Gastroesophageal sphincter (tissue), 4 donors: ENCODE data around the gene VPS26B. TPM values are rescaled to one million over a fixed set of nuclear protein-coding genes. Genes with fewer than 3 reads are reported as not detected.
A peak's percentile ranks its signal among the peaks of the same experiment; 100 is the strongest.
"Not testable (repeated sequence)": the region's sequence is repeated elsewhere in the genome, so short reads cannot be mapped to it uniquely, and the experiment has no call there.

Experiments used
- ATAC-seq: fragments of 150-250 bp; one replicate; pipeline ENCODE4 v1.9.1; 2016; ENCODE audit warnings: mild to moderate bottlenecking, moderate library complexity
- H3K27ac ChIP-seq, 4 donors: fragments of 200-600 bp; sonication (generic) in 3 of 4; 1 replicate in 3 of 4; 2 replicates in 1 of 4; pipeline ENCODE4 v1.5.1; 2016 to 2019
- H3K27me3 ChIP-seq: fragments of 200-600 bp; sonication (generic); one replicate; pipeline ENCODE4 v1.5.1; 2019
- H3K36me3 ChIP-seq, 2 donors: fragments of 200-600 bp; sonication (generic); one replicate each; pipeline ENCODE4 v1.5.1; 2019; ENCODE audit warnings: control low read depth in 1 of 2
- H3K4me1 ChIP-seq, 3 donors: fragments of 200-600 bp; sonication (generic); 1 replicate in 2 of 3; 2 replicates in 1 of 3; pipeline ENCODE4 v1.5.1; 2016 to 2019; ENCODE audit warnings: control low read depth in 2 of 3
- H3K4me3 ChIP-seq, 2 donors: fragments of 200-600 bp; sonication (generic); one replicate each; pipeline ENCODE4 v1.5.1; 2019; ENCODE audit warnings: mild to moderate bottlenecking in 1 of 2, moderate library complexity in 1 of 2
- H3K9me3 ChIP-seq, 3 donors: fragments of 200-600 bp; sonication (generic); one replicate each; pipeline ENCODE4 v1.5.1; 2017 to 2019; ENCODE audit warnings: control low read depth in 2 of 3
- CTCF ChIP-seq, 4 experiments: fragments of 200-600 bp in 2 of 4; fragments of 450-650 bp in 2 of 4; sonication (generic) in 1 of 4; IDR thresholded peaks; one replicate each; pipeline ENCODE4 v1.5.1; 2017 to 2019; ENCODE audit warnings: antibody characterized with exemption in 4 of 4, mild to moderate bottlenecking in 2 of 4, moderate library complexity in 2 of 4
- EP300 ChIP-seq: sonication (generic); formaldehyde crosslinking; IDR thresholded peaks from one replicate; pipeline ENCODE4 v1.6.1; 2017; ENCODE audit warnings: antibody characterized with exemption, mild to moderate bottlenecking
- POLR2A ChIP-seq, 2 donors: fragments of 450-650 bp; IDR thresholded peaks; one replicate each; pipeline ENCODE4 v1.6.1; 2017; ENCODE audit warnings: antibody characterized with exemption in 2 of 2, mild to moderate bottlenecking in 2 of 2, moderate library complexity in 1 of 2
- POLR2AphosphoS5 ChIP-seq: sonication (generic); formaldehyde crosslinking; IDR thresholded peaks from one replicate; pipeline ENCODE4 v1.6.1; 2017; ENCODE audit warnings: antibody characterized with exemption
- WGBS, 2 donors: methylation state at CpG; one replicate each; pipeline ENCODE4 v1.1.5; 2018; ENCODE audit warnings: low coverage in 1 of 2; 5-methylcytosine and 5-hydroxymethylcytosine counted together
- total RNA-seq, 4 donors: library from RNA; depleted of rRNA; stranded (reverse); fragments of >200 nt; gene quantifications; one replicate each; pipeline ENCODE4 v1.1.0, GENCODE V29; 2016

Gene VPS26B
- total RNA-seq, 4 donors from 2014 or later = 27.6 to 56.4 (median 45.0) TPM

GRCh38 chr11:134276396-134277182, 52.1 kb downstream of the VPS26B start:
- H3K4me3 ChIP-seq = peak overlapping the region in 1 of 2 donors; percentile 40
- H3K36me3 ChIP-seq = no peaks in the 10 kb centered on the region
- H3K4me1 ChIP-seq = peaks cover 0 to 23% (median 14%) of the 10 kb centered on the region in 3 donors
- peak; percentile 11 for ATAC-seq
- peaks cover 86% of the 10 kb centered on the region for H3K27me3 ChIP-seq
- H3K27ac ChIP-seq = no peak overlapping the region
- 10% methylated on average over 4 of the region's 88 CpGs; no CpG with 5 or more reads in 1 of the 2 donors for WGBS, 2 donors
- H3K9me3 ChIP-seq = peaks cover 0 to 11% (median 0%) of the 10 kb centered on the region in 3 donors
- no peak for TF ChIP-seq POLR2A (IDR thresholded peaks at IDR 0.05)

GRCh38 chr11:134277183-134278001, 52.9 kb downstream of the VPS26B start:
- H3K27me3 ChIP-seq = peaks cover 82% of the 10 kb centered on the region
- H3K27ac ChIP-seq = no peak overlapping the region
- H3K4me1 ChIP-seq = peaks cover 0 to 23% (median 14%) of the 10 kb centered on the region in 3 donors
- peaks cover 0 to 11% (median 0%) of the 10 kb centered on the region in 3 donors for H3K9me3 ChIP-seq
- no peaks in the 10 kb centered on the region for H3K36me3 ChIP-seq
- TF ChIP-seq POLR2AphosphoS5 (no peak), POLR2A (IDR thresholded peaks at IDR 0.05) (no peak)
- no peak for ATAC-seq
- 13 to 20% methylated on average over 16 to 20 of the region's 36 CpGs for WGBS, 2 donors
- peak overlapping the region in 1 of 2 donors; percentile 40 for H3K4me3 ChIP-seq

- H3K27ac ChIP-seq = no peak overlapping the region
- no peak overlapping the region for H3K4me3 ChIP-seq
- WGBS, 2 donors = 77 to 95% methylated on average over 2 to 3 of the region's 4 CpGs
- no peaks in the 10 kb centered on the region for H3K36me3 ChIP-seq
- peaks cover 0 to 23% (median 14%) of the 10 kb centered on the region in 3 donors for H3K4me1 ChIP-seq
- ATAC-seq = no peak
- TF ChIP-seq EP300 = no peak
- TF ChIP-seq POLR2AphosphoS5 = no peak
- no peak for TF ChIP-seq CTCF (IDR thresholded peaks at IDR 0.05)
- TF ChIP-seq POLR2A (IDR thresholded peaks at IDR 0.05) = no peak
- H3K9me3 ChIP-seq = peaks cover 0 to 11% (median 0%) of the 10 kb centered on the region in 3 donors
- H3K27me3 ChIP-seq = peaks cover 79% of the 10 kb centered on the region
Measured at GRCh38 chr11:134278356-134278755, 53.9 kb downstream of the VPS26B start.

GRCh38 chr11:134281635-134282034, 57.2 kb downstream of the VPS26B start:
- H3K4me3 ChIP-seq, H3K27ac ChIP-seq, ATAC-seq, H3K36me3 ChIP-seq: not testable (repeated sequence)
- peaks cover 46% of the 10 kb centered on the region for H3K27me3 ChIP-seq
- peaks cover 0 to 11% (median 0%) of the 10 kb centered on the region in 3 donors for H3K9me3 ChIP-seq
- peaks cover 0 to 10% (median 3%) of the 10 kb centered on the region in 3 donors for H3K4me1 ChIP-seq
- WGBS, 2 donors = no CpG with 5 or more reads among the region's 17 CpGs

GRCh38 chr11:134282121-134283045, 57.9 kb downstream of the VPS26B start:
- ATAC-seq = no peak
- Histone ChIP-seq H3K4me3 (no peak overlapping the region), H3K9me3 (peaks cover 0 to 11% (median 0%) of the 10 kb centered on the region in 3 donors), H3K27ac (no peak overlapping the region), H3K36me3 (no peaks in the 10 kb centered on the region), H3K27me3 (peaks cover 39% of the 10 kb centered on the region), H3K4me1 (peaks cover 0 to 3% (median 0%) of the 10 kb centered on the region in 3 donors)
- TF ChIP-seq CTCF (IDR thresholded peaks at IDR 0.05) (no peak), POLR2A (IDR thresholded peaks at IDR 0.05) (no peak), POLR2AphosphoS5 (no peak), EP300 (no peak)
- WGBS, 2 donors = 74 to 76% methylated on average over 3 to 5 of the region's 22 CpGs
